22Rv1 (cell line): ENCODE measurements around the gene RPL18A.

Experiments
- CTCF ChIP-seq: fragments of 450-650 bp; IDR thresholded peaks from 2 replicates; pipeline ENCODE4 v1.5.1; 2017; ENCODE audit warnings: mild to moderate bottlenecking
- ZFX ChIP-seq: fragments of 450-650 bp; IDR thresholded peaks from 2 replicates; pipeline ENCODE4 v1.6.1; 2017; ENCODE audit warnings: antibody characterized with exemption, borderline replicate concordance

GRCh38 chr19:17902701-17903100 is 43.0 kb downstream of the RPL18A start:
- TF ChIP-seq CTCF = no peak
- TF ChIP-seq ZFX = no peak
